ENCODE results near the gene TRPM3. TPM values are rescaled to one million over a fixed set of nuclear protein-coding genes. Genes with fewer than 3 reads are reported as not detected.

TRPM3 gene
- total RNA-seq, 4 donors from 2014 or later = 0.11 to 1.3 (median 0.21) TPM

DNA sequence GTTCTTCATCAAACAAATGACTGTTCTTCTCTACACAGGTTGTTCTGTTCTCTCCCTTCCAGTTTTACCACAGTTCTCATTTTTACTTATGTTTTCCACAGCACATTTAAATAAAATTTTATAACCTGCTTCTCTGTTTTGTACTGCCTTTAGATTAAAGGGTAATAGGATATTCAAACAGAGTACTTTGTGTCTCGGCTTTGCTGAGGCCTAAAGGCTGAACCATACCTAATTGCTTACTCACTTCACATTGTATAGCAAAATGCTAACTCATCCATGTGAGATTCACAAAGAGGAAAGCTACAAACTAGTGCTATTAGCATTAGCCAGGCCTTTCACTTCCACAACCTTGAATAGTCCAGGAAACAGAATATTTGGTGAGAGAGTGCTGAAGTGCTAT, 200.3 kb downstream of the TRPM3 start:
- WGBS = 89% methylated on average over 1 of the region's 1 CpG
- H3K4me3 ChIP-seq = no peak overlapping the region
- H3K4me1 ChIP-seq = peaks cover 7% of the 10 kb centered on the region
- no peak overlapping the region for H3K27ac ChIP-seq
- TF ChIP-seq POLR2AphosphoS5 (IDR thresholded peaks at IDR 0.05) (no peak), EP300 (IDR thresholded peaks at IDR 0.05) (no peak), POLR2A (IDR thresholded peaks at IDR 0.05) (no peak)
- TF ChIP-seq, protein P1, sequence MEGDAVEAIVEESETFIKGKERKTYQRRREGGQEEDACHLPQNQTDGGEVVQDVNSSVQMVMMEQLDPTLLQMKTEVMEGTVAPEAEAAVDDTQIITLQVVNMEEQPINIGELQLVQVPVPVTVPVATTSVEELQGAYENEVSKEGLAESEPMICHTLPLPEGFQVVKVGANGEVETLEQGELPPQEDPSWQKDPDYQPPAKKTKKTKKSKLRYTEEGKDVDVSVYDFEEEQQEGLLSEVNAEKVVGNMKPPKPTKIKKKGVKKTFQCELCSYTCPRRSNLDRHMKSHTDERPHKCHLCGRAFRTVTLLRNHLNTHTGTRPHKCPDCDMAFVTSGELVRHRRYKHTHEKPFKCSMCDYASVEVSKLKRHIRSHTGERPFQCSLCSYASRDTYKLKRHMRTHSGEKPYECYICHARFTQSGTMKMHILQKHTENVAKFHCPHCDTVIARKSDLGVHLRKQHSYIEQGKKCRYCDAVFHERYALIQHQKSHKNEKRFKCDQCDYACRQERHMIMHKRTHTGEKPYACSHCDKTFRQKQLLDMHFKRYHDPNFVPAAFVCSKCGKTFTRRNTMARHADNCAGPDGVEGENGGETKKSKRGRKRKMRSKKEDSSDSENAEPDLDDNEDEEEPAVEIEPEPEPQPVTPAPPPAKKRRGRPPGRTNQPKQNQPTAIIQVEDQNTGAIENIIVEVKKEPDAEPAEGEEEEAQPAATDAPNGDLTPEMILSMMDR (IDR thresholded peaks at IDR 0.05) = no peak
- H3K36me3 ChIP-seq = no peaks in the 10 kb centered on the region
- H3K9me3 ChIP-seq = no peaks in the 10 kb centered on the region
- no peaks in the 10 kb centered on the region for H3K27me3 ChIP-seq
- DNase-seq (ENCODE audit: low spot score in 2 of 2) = no peak

DNA sequence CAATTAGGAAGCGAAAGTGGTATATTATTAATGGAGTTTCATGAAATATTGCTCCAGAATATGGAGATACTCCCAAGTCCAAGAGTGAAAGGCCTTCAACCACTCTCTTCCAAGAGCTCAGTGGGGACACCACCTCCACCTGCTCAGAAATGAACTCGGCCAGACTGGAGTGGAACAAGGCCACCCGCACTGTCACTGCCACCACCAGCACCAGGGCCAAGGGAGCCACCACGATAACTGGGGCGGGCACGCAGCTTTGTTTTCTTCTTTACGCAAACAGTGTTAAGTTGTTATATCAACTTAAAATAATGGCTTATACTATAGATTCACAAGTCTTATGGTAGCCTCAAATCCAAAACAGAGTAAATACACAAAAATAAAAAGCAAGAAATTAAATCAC, 204.1 kb downstream of the TRPM3 start:
- no peaks in the 10 kb centered on the region for H3K4me1 ChIP-seq
- H3K4me3 ChIP-seq = no peak overlapping the region
- no peaks in the 10 kb centered on the region for H3K27me3 ChIP-seq
- WGBS = 98% methylated on average over 7 of the region's 7 CpGs
- no peak for DNase-seq (ENCODE audit: low spot score in 2 of 2)
- no peaks in the 10 kb centered on the region for H3K36me3 ChIP-seq
- TF ChIP-seq EP300 (IDR thresholded peaks at IDR 0.05) (no peak), POLR2A (IDR thresholded peaks at IDR 0.05) (no peak), POLR2AphosphoS5 (IDR thresholded peaks at IDR 0.05) (no peak)
- TF ChIP-seq, protein P1 (IDR thresholded peaks at IDR 0.05) = no peak
- no peak overlapping the region for H3K27ac ChIP-seq
- no peaks in the 10 kb centered on the region for H3K9me3 ChIP-seq

DNA sequence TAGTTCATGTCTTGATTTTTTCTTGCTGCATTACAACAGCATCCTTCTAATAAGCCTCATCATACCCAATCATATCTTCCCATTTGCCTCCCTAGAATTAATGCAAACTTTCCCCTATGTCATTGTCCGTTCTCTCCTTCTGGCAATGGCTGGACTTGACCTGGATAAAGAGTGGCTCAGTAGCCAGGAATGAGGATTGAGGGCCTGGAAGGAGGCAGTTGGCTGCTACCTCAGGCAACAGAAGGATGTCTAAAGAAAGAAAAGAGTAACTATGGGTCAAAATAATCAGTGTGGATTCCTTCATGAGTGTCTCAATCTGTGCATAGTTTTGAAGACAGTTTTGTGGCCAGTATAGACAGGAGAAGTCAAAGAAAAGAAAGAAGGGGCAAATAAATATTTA, 209.6 kb downstream of the TRPM3 start:
- 88% methylated on average over 1 of the region's 1 CpG for WGBS
- Histone ChIP-seq H3K9me3 (no peaks in the 10 kb centered on the region), H3K36me3 (no peaks in the 10 kb centered on the region), H3K4me3 (no peak overlapping the region), H3K4me1 (no peaks in the 10 kb centered on the region), H3K27me3 (no peaks in the 10 kb centered on the region), H3K27ac (no peak overlapping the region)
- no peak for TF ChIP-seq POLR2A (IDR thresholded peaks at IDR 0.05)
- no peak for TF ChIP-seq POLR2AphosphoS5 (IDR thresholded peaks at IDR 0.05)
- TF ChIP-seq EP300 (IDR thresholded peaks at IDR 0.05) = no peak
- TF ChIP-seq, protein P1 (IDR thresholded peaks at IDR 0.05) = no peak
- DNase-seq (ENCODE audit: low spot score in 2 of 2) = no peak

DNA sequence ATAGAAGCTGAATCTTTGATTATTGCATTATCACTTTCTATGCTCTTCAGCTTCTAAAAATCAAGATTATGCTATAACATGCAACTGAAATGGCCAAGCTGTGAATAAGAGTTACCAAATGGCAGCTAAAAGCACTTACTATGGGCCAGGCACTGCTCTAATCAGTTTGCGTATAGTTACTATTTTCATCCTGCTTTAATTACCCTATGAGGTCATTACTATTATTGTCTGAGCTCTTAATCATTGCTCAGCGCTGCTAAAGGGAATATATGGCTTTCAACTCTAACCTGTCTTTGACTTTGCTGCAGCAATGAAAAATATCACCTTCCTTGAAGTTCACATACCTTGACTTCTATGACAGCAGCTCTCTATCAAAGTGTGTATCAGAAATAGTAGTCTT, 210.8 kb downstream of the TRPM3 start:
- H3K4me1 ChIP-seq = no peaks in the 10 kb centered on the region
- H3K27ac ChIP-seq = no peak overlapping the region
- H3K36me3 ChIP-seq = no peaks in the 10 kb centered on the region
- TF ChIP-seq, protein P1 (IDR thresholded peaks at IDR 0.05) = no peak
- no peak for TF ChIP-seq POLR2A (IDR thresholded peaks at IDR 0.05)
- no peak for TF ChIP-seq POLR2AphosphoS5 (IDR thresholded peaks at IDR 0.05)
- TF ChIP-seq EP300 (IDR thresholded peaks at IDR 0.05) = no peak
- no peaks in the 10 kb centered on the region for H3K9me3 ChIP-seq
- WGBS = 47% methylated on average over 2 of the region's 2 CpGs
- H3K4me3 ChIP-seq = no peak overlapping the region
- no peaks in the 10 kb centered on the region for H3K27me3 ChIP-seq
- DNase-seq (ENCODE audit: low spot score in 2 of 2) = no peak

DNA sequence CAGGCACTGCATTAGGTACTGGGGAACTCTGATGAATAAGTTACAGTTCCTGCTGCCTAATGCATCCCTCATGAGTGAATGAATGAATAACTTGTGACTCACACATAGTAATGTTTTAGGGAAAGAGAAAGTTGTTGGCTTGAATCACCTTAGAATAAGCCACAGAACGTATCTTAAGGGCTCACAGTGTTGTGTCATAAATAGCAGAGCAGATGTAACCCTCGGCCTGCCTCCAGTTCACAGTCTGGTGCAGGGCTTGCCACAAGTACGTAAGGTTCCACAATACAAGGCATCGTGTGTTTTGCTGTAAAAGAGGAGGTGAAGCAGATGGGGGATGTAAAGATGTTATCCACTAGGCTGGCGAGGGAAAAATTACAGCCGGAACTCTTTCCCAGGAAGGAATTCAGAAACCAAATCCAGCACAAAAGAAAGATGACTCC, 218.7 kb downstream of the TRPM3 start:
- Histone ChIP-seq H3K9me3 (no peaks in the 10 kb centered on the region), H3K4me1 (peaks cover 7% of the 10 kb centered on the region), H3K27me3 (no peaks in the 10 kb centered on the region), H3K27ac (no peak overlapping the region), H3K36me3 (no peaks in the 10 kb centered on the region), H3K4me3 (no peak overlapping the region)
- WGBS = 39% methylated on average over 6 of the region's 6 CpGs
- DNase-seq (ENCODE audit: low spot score in 2 of 2) = no peak
- no peak for TF ChIP-seq POLR2A (IDR thresholded peaks at IDR 0.05)
- TF ChIP-seq, protein P1 (IDR thresholded peaks at IDR 0.05) = no peak
- no peak for TF ChIP-seq EP300 (IDR thresholded peaks at IDR 0.05)
- no peak for TF ChIP-seq POLR2AphosphoS5 (IDR thresholded peaks at IDR 0.05)
